ENCODE measurements around the gene RASSF8. TPM values are rescaled to one million over a fixed set of nuclear protein-coding genes. Genes with fewer than 3 reads are reported as not detected.
A peak's percentile ranks its signal among the peaks of the same experiment; 100 is the strongest.

The RASSF8 gene
- polyA plus RNA-seq, 3 donors = 0.08 to 0.39 TPM; not detected in 1

- Histone ChIP-seq H3K4me1 (ENCODE audit: control insufficient read depth in 1 of 2, insufficient read depth in 2 of 2, low read length in 2 of 2) (no peaks in the 10 kb centered on the region), H3K4me2 (replicated peaks; ENCODE audit: extremely low read depth, low read length, poor library complexity, severe bottlenecking) (no peak overlapping the region), H3K9me3 (replicated peaks in 1 of 2; ENCODE audit: control insufficient read depth in 1 of 2, insufficient read depth in 1 of 2, low read length in 2 of 2) (no peaks in the 10 kb centered on the region), H3K36me3 (replicated peaks in 1 of 2; ENCODE audit: control insufficient read depth in 1 of 2, insufficient read depth in 2 of 2, low read length in 2 of 2) (no peaks in the 10 kb centered on the region), H3K4me3 (replicated peaks in 1 of 3; ENCODE audit: low read depth in 2 of 3, low read length in 3 of 3) (no peak overlapping the region), H3K9ac (ENCODE audit: insufficient read depth, low read length, poor library complexity, severe bottlenecking) (no peak overlapping the region), H3K27me3 (ENCODE audit: control insufficient read depth in 2 of 2, insufficient read depth in 2 of 2, low read length in 2 of 2) (no peaks in the 10 kb centered on the region), H2AFZ (ENCODE audit: insufficient read depth, low read depth, low read length, poor library complexity, severe bottlenecking) (no peak overlapping the region), H3K27ac (ENCODE audit: low read depth in 1 of 2, low read length in 2 of 2) (no peak overlapping the region), H4K20me1 (ENCODE audit: insufficient read depth, low read length) (no peaks in the 10 kb centered on the region), H3K79me2 (ENCODE audit: insufficient read depth, low read length) (no peaks in the 10 kb centered on the region)
- Mint-ChIP-seq H3K4me3 (no peak overlapping the region), H3K27ac (no peak overlapping the region), H3K4me1 (no peaks in the 10 kb centered on the region), H3K36me3 (no peaks in the 10 kb centered on the region), H3K27me3 (ENCODE audit: low read depth in 3 of 3) (peaks cover 0 to 2% (median 0%) of the 10 kb centered on the region in 3 donors), H3K9me3 (peaks cover 0 to 2% (median 0%) of the 10 kb centered on the region in 7 donors)
- WGBS (ENCODE audit: insufficient coverage) = 92% methylated on average over 2 of the region's 2 CpGs
- DNase-seq = no peak
- intact Hi-C loops (cut with micrococcal nuclease) = no loop called here
- TF ChIP-seq CTCF (IDR thresholded peaks at IDR 0.05) = no peak
Observed at GRCh38 chr12:25984759-25985158, 26.3 kb downstream of the RASSF8 start.

GRCh38 chr12:25985316-25986175, 27.1 kb downstream of the RASSF8 start:
- DNase-seq = no peak
- WGBS (ENCODE audit: insufficient coverage) = 95% methylated on average over 2 of the region's 8 CpGs
- no peak overlapping the region for H3K4me3 Mint-ChIP-seq
- no peaks in the 10 kb centered on the region for H3K36me3 ChIP-seq (replicated peaks in 1 of 2; ENCODE audit: control insufficient read depth in 1 of 2, insufficient read depth in 2 of 2, low read length in 2 of 2)
- no peak overlapping the region for H2AFZ ChIP-seq (ENCODE audit: insufficient read depth, low read depth, low read length, poor library complexity, severe bottlenecking)
- intact Hi-C loops (cut with micrococcal nuclease) = no loop called here
- no peaks in the 10 kb centered on the region for H3K9me3 ChIP-seq (replicated peaks in 1 of 2; ENCODE audit: control insufficient read depth in 1 of 2, insufficient read depth in 1 of 2, low read length in 2 of 2)
- peak overlapping the region in 1 of 7 donors; percentile 37 for H3K27ac Mint-ChIP-seq
- H3K4me1 Mint-ChIP-seq = no peaks in the 10 kb centered on the region
- H3K27me3 ChIP-seq (ENCODE audit: control insufficient read depth in 2 of 2, insufficient read depth in 2 of 2, low read length in 2 of 2) = no peaks in the 10 kb centered on the region
- H3K9me3 Mint-ChIP-seq = peaks cover 0 to 2% (median 0%) of the 10 kb centered on the region in 7 donors
- H3K4me2 ChIP-seq (replicated peaks; ENCODE audit: extremely low read depth, low read length, poor library complexity, severe bottlenecking) = no peak overlapping the region
- no peaks in the 10 kb centered on the region for H4K20me1 ChIP-seq (ENCODE audit: insufficient read depth, low read length)
- H3K36me3 Mint-ChIP-seq = no peaks in the 10 kb centered on the region
- no peaks in the 10 kb centered on the region for H3K79me2 ChIP-seq (ENCODE audit: insufficient read depth, low read length)
- no peaks in the 10 kb centered on the region for H3K4me1 ChIP-seq (ENCODE audit: control insufficient read depth in 1 of 2, insufficient read depth in 2 of 2, low read length in 2 of 2)
- H3K9ac ChIP-seq (ENCODE audit: insufficient read depth, low read length, poor library complexity, severe bottlenecking) = no peak overlapping the region
- H3K27ac ChIP-seq (ENCODE audit: low read depth in 1 of 2, low read length in 2 of 2) = no peak overlapping the region
- TF ChIP-seq CTCF (IDR thresholded peaks at IDR 0.05) = no peak
- peaks cover 0 to 2% (median 0%) of the 10 kb centered on the region in 3 donors for H3K27me3 Mint-ChIP-seq (ENCODE audit: low read depth in 3 of 3)
- no peak overlapping the region for H3K4me3 ChIP-seq (replicated peaks in 1 of 3; ENCODE audit: low read depth in 2 of 3, low read length in 3 of 3)
